Gastroesophageal sphincter (tissue), 4 donors: ENCODE data around the gene TM9SF4. TPM values are rescaled to one million over a fixed set of nuclear protein-coding genes. Genes with fewer than 3 reads are reported as not detected.

Experiments
- ATAC-seq: fragments of 150-250 bp; one replicate; pipeline ENCODE4 v1.9.1; 2016; ENCODE audit warnings: mild to moderate bottlenecking, moderate library complexity
- H3K27ac ChIP-seq, 4 donors: fragments of 200-600 bp; sonication (generic) in 3 of 4; 1 replicate in 3 of 4; 2 replicates in 1 of 4; pipeline ENCODE4 v1.5.1; 2016 to 2019
- H3K27me3 ChIP-seq: fragments of 200-600 bp; sonication (generic); one replicate; pipeline ENCODE4 v1.5.1; 2019
- H3K36me3 ChIP-seq, 2 donors: fragments of 200-600 bp; sonication (generic); one replicate each; pipeline ENCODE4 v1.5.1; 2019; ENCODE audit warnings: control low read depth in 1 of 2
- H3K4me1 ChIP-seq, 3 donors: fragments of 200-600 bp; sonication (generic); 1 replicate in 2 of 3; 2 replicates in 1 of 3; pipeline ENCODE4 v1.5.1; 2016 to 2019; ENCODE audit warnings: control low read depth in 2 of 3
- H3K4me3 ChIP-seq, 2 donors: fragments of 200-600 bp; sonication (generic); one replicate each; pipeline ENCODE4 v1.5.1; 2019; ENCODE audit warnings: mild to moderate bottlenecking in 1 of 2, moderate library complexity in 1 of 2
- H3K9me3 ChIP-seq, 3 donors: fragments of 200-600 bp; sonication (generic); one replicate each; pipeline ENCODE4 v1.5.1; 2017 to 2019; ENCODE audit warnings: control low read depth in 2 of 3
- EP300 ChIP-seq: sonication (generic); formaldehyde crosslinking; IDR thresholded peaks from one replicate; pipeline ENCODE4 v1.6.1; 2017; ENCODE audit warnings: antibody characterized with exemption, mild to moderate bottlenecking
- POLR2A ChIP-seq, 2 donors: fragments of 450-650 bp; IDR thresholded peaks; one replicate each; pipeline ENCODE4 v1.6.1; 2017; ENCODE audit warnings: antibody characterized with exemption in 2 of 2, mild to moderate bottlenecking in 2 of 2, moderate library complexity in 1 of 2
- POLR2AphosphoS5 ChIP-seq: sonication (generic); formaldehyde crosslinking; IDR thresholded peaks from one replicate; pipeline ENCODE4 v1.6.1; 2017; ENCODE audit warnings: antibody characterized with exemption
- WGBS, 2 donors: methylation state at CpG; one replicate each; pipeline ENCODE4 v1.1.5; 2018; ENCODE audit warnings: low coverage in 1 of 2; 5-methylcytosine and 5-hydroxymethylcytosine counted together
- total RNA-seq, 4 donors: library from RNA; depleted of rRNA; stranded (reverse); fragments of >200 nt; gene quantifications; one replicate each; pipeline ENCODE4 v1.1.0, GENCODE V29; 2016
- TF ChIP-seq, protein P1 (sequence below), 4 experiments: fragments of 200-600 bp in 2 of 4; fragments of 450-650 bp in 2 of 4; sonication (generic) in 1 of 4; IDR thresholded peaks; one replicate each; pipeline ENCODE4 v1.5.1; 2017 to 2019; ENCODE audit warnings: antibody characterized with exemption in 4 of 4, mild to moderate bottlenecking in 2 of 4, moderate library complexity in 2 of 4

TM9SF4 gene
- total RNA-seq, 4 donors from 2014 or later = 20.7 to 32.6 (median 22.9) TPM

DNA sequence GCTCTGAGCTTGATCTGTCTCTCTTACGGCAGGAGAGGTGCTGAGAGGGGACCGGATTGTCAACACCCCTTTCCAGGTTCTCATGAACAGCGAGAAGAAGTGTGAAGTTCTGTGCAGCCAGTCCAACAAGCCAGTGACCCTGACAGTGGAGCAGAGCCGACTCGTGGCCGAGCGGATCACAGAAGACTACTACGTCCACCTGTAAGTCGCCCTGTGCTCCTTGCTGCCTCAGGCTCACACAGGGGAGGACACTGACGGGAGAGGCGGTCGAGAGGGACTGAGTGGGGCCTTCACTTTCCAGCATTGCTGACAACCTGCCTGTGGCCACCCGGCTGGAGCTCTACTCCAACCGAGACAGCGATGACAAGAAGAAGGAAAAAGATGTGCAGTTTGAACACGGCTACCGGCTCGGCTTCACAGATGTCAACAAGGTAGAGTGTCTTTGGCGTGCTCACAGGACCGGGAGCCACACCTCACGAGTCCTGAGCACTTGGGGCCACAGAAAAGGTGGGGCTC lies 32.0 kb downstream of the TM9SF4 start:
- TF ChIP-seq EP300 = no peak
- no peak for TF ChIP-seq POLR2AphosphoS5
- no peak for TF ChIP-seq POLR2A (IDR thresholded peaks at IDR 0.05)
- TF ChIP-seq, protein P1, sequence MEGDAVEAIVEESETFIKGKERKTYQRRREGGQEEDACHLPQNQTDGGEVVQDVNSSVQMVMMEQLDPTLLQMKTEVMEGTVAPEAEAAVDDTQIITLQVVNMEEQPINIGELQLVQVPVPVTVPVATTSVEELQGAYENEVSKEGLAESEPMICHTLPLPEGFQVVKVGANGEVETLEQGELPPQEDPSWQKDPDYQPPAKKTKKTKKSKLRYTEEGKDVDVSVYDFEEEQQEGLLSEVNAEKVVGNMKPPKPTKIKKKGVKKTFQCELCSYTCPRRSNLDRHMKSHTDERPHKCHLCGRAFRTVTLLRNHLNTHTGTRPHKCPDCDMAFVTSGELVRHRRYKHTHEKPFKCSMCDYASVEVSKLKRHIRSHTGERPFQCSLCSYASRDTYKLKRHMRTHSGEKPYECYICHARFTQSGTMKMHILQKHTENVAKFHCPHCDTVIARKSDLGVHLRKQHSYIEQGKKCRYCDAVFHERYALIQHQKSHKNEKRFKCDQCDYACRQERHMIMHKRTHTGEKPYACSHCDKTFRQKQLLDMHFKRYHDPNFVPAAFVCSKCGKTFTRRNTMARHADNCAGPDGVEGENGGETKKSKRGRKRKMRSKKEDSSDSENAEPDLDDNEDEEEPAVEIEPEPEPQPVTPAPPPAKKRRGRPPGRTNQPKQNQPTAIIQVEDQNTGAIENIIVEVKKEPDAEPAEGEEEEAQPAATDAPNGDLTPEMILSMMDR (IDR thresholded peaks at IDR 0.05) = no peak
- 87% methylated on average over 3 of the region's 21 CpGs; no CpG with 5 or more reads in 1 of the 2 donors for WGBS, 2 donors
- H3K27ac ChIP-seq = no peak overlapping the region
- ATAC-seq = no peak
- H3K4me3 ChIP-seq = no peak overlapping the region
- H3K4me1 ChIP-seq = no peaks in the 10 kb centered on the region
- H3K9me3 ChIP-seq = no peaks in the 10 kb centered on the region
- H3K27me3 ChIP-seq = no peaks in the 10 kb centered on the region
- peaks cover 0 to 98% of the 10 kb centered on the region in 2 donors for H3K36me3 ChIP-seq

DNA sequence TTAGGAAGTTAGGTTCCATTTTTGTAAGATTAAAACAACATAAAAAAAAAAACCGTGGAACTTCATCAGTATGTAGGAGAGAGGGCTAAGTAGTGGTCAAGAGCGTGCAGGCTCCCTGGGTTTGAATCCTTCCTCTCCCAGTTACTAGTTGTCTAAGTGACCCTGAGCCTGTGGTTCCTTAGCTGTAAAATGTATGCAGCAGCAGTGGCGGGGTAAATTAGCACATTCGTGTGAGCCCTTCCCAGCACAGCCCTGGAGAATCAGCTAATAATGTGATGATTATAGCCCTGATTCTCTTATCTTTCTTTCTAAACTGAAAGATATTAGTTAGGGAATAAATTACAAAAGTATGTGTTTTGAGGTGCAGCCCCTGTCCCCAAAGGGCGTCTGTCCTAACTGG lies 32.6 kb downstream of the TM9SF4 start:
- Histone ChIP-seq H3K27me3 (no peaks in the 10 kb centered on the region), H3K27ac (no peak overlapping the region), H3K36me3 (peaks cover 0 to 98% of the 10 kb centered on the region in 2 donors), H3K9me3 (no peaks in the 10 kb centered on the region), H3K4me3 (no peak overlapping the region), H3K4me1 (no peaks in the 10 kb centered on the region)
- no peak for ATAC-seq
- 86 to 91% methylated on average over 4 to 5 of the region's 5 CpGs for WGBS, 2 donors
- TF ChIP-seq POLR2A (IDR thresholded peaks at IDR 0.05) = no peak
- TF ChIP-seq POLR2AphosphoS5 = no peak
- TF ChIP-seq EP300 = no peak
- TF ChIP-seq, protein P1 (IDR thresholded peaks at IDR 0.05) = no peak

DNA sequence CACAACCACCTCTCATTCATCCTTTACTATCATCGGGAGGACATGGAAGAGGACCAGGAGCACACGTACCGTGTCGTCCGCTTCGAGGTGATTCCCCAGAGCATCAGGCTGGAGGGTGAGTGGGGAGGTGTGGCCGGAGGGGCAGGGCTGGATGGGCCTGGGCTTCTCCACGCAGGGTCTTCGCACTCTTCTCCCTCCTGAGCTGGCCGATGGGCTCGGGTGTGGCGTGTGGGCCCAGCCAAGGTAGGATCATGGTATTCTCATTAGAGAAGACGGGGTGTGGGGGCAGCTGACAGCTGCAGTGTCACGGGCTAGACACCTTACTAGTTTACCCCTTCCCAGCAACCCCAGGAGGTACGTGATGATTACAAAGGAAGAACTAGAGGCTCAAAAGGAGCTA lies 33.5 kb downstream of the TM9SF4 start:
- Histone ChIP-seq H3K9me3 (no peaks in the 10 kb centered on the region), H3K27ac (no peak overlapping the region), H3K4me3 (no peak overlapping the region), H3K4me1 (no peaks in the 10 kb centered on the region), H3K36me3 (peaks cover 0 to 98% of the 10 kb centered on the region in 2 donors), H3K27me3 (no peaks in the 10 kb centered on the region)
- WGBS, 2 donors = 90 to 95% methylated on average over 9 to 10 of the region's 15 CpGs
- no peak for ATAC-seq
- TF ChIP-seq, protein P1 (IDR thresholded peaks at IDR 0.05) = no peak
- TF ChIP-seq POLR2A (IDR thresholded peaks at IDR 0.05) = no peak
- TF ChIP-seq POLR2AphosphoS5 = no peak
- no peak for TF ChIP-seq EP300

DNA sequence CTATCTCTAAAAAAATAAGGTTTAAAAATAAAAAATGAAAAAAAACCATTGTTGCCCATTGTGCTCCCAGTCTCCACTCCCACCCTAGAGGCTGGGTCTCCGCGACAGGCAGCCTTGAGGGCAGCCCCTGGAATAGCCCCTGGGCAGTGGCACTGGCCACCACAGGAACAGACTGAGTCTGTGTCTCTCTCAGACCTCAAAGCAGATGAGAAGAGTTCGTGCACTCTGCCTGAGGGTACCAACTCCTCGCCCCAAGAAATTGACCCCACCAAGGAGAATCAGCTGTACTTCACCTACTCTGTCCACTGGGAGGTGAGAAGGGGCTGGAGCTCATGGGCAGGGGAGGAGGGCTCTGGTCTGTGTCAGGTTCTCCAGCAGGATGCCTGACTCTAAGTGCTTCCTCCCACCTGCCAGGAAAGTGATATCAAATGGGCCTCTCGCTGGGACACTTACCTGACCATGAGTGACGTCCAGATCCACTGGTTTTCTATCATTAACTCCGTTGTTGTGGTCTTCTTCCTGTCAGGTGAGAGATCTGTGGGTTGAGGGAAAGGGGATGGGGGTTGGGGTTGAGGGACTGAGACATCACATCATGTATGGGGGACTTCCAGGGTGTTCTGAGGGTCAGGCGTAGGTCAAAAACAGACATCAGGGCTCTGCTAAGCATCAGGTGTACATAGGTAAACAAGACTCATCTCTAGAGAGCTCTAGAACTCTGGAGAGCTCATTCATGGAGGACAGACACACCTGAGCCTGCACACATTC lies 35.6 kb downstream of the TM9SF4 start:
- TF ChIP-seq, protein P1 (IDR thresholded peaks at IDR 0.05) = no peak
- TF ChIP-seq POLR2A (IDR thresholded peaks at IDR 0.05) (no peak), POLR2AphosphoS5 (no peak), EP300 (no peak)
- ATAC-seq = no peak
- Histone ChIP-seq H3K27ac (no peak overlapping the region), H3K4me1 (no peaks in the 10 kb centered on the region), H3K4me3 (no peak overlapping the region), H3K36me3 (peaks cover 0 to 98% of the 10 kb centered on the region in 2 donors), H3K9me3 (no peaks in the 10 kb centered on the region), H3K27me3 (no peaks in the 10 kb centered on the region)
- 95 to 100% methylated on average over 2 to 4 of the region's 8 CpGs for WGBS, 2 donors
